ENCODE measurements around the gene SLC29A1.

DNA sequence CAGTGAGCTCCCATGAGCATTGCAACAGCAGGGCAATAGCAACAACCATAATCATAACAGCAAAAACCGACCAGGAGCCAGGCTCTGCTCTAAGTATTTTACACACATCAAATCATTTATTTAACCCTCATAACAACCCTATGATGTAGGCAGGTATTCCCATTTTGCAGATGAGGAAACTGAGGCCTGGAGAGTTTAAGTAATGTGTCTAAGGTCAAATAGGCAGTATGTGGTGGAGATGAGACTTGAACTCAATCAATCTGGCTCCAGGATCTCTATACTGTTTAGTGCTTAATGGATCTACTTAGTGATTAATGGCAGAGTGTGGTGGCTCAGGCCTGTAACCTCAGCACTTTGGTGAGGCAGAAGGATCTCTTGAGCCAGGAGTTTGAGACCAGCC lies 50.2 kb downstream of the SLC29A1 start:
- TF ChIP-seq POLR2A (IDR thresholded peaks at IDR 0.05; ENCODE audit: extremely low read depth, insufficient read length): no peak
- TF ChIP-seq, protein P1, sequence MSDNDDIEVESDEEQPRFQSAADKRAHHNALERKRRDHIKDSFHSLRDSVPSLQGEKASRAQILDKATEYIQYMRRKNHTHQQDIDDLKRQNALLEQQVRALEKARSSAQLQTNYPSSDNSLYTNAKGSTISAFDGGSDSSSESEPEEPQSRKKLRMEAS (IDR thresholded peaks at IDR 0.05; ENCODE audit: low read depth, low read length): no peak
- no peak for TF ChIP-seq MYC (IDR thresholded peaks at IDR 0.05; ENCODE audit: low read depth, low read length)
- TF ChIP-seq, protein P2, sequence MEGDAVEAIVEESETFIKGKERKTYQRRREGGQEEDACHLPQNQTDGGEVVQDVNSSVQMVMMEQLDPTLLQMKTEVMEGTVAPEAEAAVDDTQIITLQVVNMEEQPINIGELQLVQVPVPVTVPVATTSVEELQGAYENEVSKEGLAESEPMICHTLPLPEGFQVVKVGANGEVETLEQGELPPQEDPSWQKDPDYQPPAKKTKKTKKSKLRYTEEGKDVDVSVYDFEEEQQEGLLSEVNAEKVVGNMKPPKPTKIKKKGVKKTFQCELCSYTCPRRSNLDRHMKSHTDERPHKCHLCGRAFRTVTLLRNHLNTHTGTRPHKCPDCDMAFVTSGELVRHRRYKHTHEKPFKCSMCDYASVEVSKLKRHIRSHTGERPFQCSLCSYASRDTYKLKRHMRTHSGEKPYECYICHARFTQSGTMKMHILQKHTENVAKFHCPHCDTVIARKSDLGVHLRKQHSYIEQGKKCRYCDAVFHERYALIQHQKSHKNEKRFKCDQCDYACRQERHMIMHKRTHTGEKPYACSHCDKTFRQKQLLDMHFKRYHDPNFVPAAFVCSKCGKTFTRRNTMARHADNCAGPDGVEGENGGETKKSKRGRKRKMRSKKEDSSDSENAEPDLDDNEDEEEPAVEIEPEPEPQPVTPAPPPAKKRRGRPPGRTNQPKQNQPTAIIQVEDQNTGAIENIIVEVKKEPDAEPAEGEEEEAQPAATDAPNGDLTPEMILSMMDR (IDR thresholded peaks at IDR 0.05; ENCODE audit: low read depth, low read length): no peak
